ENCODE measurements around the gene ARV1.

Gene ARV1

GRCh38 chr1:230957580-230957989, 21.3 kb upstream of the ARV1 start:
- H3K4me3 Mint-ChIP-seq = no peak overlapping the region

GRCh38 chr1:230958370-230958769, 20.5 kb upstream of the ARV1 start:
- Mint-ChIP-seq H3K36me3 (ENCODE audit: low read depth) (peaks cover 8% of the 10 kb centered on the region), H3K4me1 (no peaks in the 10 kb centered on the region), H3K4me3 (no peak overlapping the region), H3K27ac (no peak overlapping the region), H3K27me3 (ENCODE audit: low read depth, poor library complexity) (no peaks in the 10 kb centered on the region), H3K9me3 (no peaks in the 10 kb centered on the region)
- no peak for TF ChIP-seq CTCF (IDR thresholded peaks at IDR 0.05)
- DNase-seq = no peak

More at GRCh38 chr1:230957580-230957989, 21.3 kb upstream of the ARV1 start:
- H3K27ac Mint-ChIP-seq = no peak overlapping the region
- TF ChIP-seq CTCF (IDR thresholded peaks at IDR 0.05) = no peak
- no peaks in the 10 kb centered on the region for H3K27me3 Mint-ChIP-seq (ENCODE audit: low read depth, poor library complexity)
- no peaks in the 10 kb centered on the region for H3K4me1 Mint-ChIP-seq
- H3K36me3 Mint-ChIP-seq (ENCODE audit: low read depth) = peaks cover 8% of the 10 kb centered on the region
- no peak for DNase-seq
- H3K9me3 Mint-ChIP-seq = no peaks in the 10 kb centered on the region

- no peak for DNase-seq
- H3K27ac Mint-ChIP-seq = no peak overlapping the region
- no peaks in the 10 kb centered on the region for H3K4me1 Mint-ChIP-seq
- peaks cover under 1% of the 10 kb centered on the region for H3K36me3 Mint-ChIP-seq (ENCODE audit: low read depth)
- H3K4me3 Mint-ChIP-seq = no peak overlapping the region
- peaks cover 15% of the 10 kb centered on the region for H3K27me3 Mint-ChIP-seq (ENCODE audit: low read depth, poor library complexity)
- TF ChIP-seq CTCF (IDR thresholded peaks at IDR 0.05) = no peak
- H3K9me3 Mint-ChIP-seq = no peaks in the 10 kb centered on the region
Measured at GRCh38 chr1:230964896-230965295, 14.0 kb upstream of the ARV1 start.

DNA sequence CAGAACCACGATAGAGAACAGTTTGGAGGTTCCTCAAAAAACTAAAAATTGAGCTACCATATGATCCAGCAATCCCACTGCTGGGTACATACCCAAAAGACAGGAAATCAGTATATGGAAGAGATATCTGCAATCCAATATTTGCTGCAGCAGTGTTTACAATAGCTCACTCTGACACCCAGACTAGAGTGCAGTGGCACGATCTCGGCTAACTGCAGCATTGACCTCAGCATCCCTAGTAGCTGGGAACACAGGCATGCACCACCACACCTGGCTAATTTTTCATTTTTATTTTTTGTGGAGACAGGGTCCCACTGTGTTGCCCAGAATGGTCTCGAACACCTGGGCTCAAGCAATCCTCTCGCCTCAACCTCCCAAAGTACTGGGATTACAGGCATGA, 13.4 kb upstream of the ARV1 start:
- no peaks in the 10 kb centered on the region for H3K36me3 Mint-ChIP-seq (ENCODE audit: low read depth)
- no peak for DNase-seq
- no peaks in the 10 kb centered on the region for H3K4me1 Mint-ChIP-seq
- H3K27me3 Mint-ChIP-seq (ENCODE audit: low read depth, poor library complexity) = peaks cover 17% of the 10 kb centered on the region
- H3K27ac Mint-ChIP-seq = no peak overlapping the region
- H3K9me3 Mint-ChIP-seq = no peaks in the 10 kb centered on the region
- TF ChIP-seq CTCF (IDR thresholded peaks at IDR 0.05) = no peak
- no peak overlapping the region for H3K4me3 Mint-ChIP-seq

DNA sequence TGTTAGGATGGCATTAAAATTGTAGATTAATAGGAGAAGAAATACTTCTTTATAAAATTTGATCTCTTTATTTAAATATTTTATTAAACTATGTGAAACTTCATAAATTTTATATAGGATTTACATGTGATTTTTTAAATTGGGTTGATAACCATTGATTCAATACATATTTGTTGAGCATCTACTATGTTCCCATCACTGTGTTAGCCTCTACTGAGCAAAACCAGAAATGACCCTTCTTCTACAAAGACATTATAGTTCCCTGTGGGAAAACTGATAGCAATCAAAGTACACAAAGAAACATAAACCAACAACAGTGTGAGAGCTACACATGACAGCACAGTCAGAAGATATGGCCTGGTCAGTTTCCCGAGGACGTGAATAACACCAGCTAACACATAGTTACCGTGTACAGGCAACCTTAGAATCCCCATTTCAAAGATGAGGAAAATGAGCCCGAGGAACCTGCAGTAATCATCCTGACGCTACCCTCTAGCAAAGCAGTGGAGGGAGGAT, 12.5 kb upstream of the ARV1 start:
- H3K9me3 Mint-ChIP-seq = no peaks in the 10 kb centered on the region
- no peak overlapping the region for H3K27ac Mint-ChIP-seq
- H3K27me3 Mint-ChIP-seq (ENCODE audit: low read depth, poor library complexity) = peaks cover 17% of the 10 kb centered on the region
- no peaks in the 10 kb centered on the region for H3K4me1 Mint-ChIP-seq
- TF ChIP-seq CTCF (IDR thresholded peaks at IDR 0.05) = no peak
- H3K36me3 Mint-ChIP-seq (ENCODE audit: low read depth) = no peaks in the 10 kb centered on the region
- no peak overlapping the region for H3K4me3 Mint-ChIP-seq
- no peak for DNase-seq

- no peaks in the 10 kb centered on the region for H3K36me3 Mint-ChIP-seq (ENCODE audit: low read depth)
- no peak overlapping the region for H3K4me3 Mint-ChIP-seq
- no peaks in the 10 kb centered on the region for H3K9me3 Mint-ChIP-seq
- TF ChIP-seq CTCF (IDR thresholded peaks at IDR 0.05) = no peak
- no peak overlapping the region for H3K27ac Mint-ChIP-seq
- H3K4me1 Mint-ChIP-seq = no peaks in the 10 kb centered on the region
- no peak for DNase-seq
- H3K27me3 Mint-ChIP-seq (ENCODE audit: low read depth, poor library complexity) = peaks cover 13% of the 10 kb centered on the region
Measured at GRCh38 chr1:230970432-230970831, 8.5 kb upstream of the ARV1 start.

All from nephron progenitor cell (in vitro differentiated cells).